OCI-LY1 (cell line): ENCODE measurements around the gene LCT.

Source experiments
- H2AFZ ChIP-seq: fragments of 200-600 bp; sonication (generic), shearing (Covaris generic); 2 replicates; pipeline ENCODE4 v1.6.0; 2014; ENCODE audit warnings: antibody characterized with exemption, mild to moderate bottlenecking, low read length
- H3F3A ChIP-seq: fragments of 200-600 bp; sonication (generic), shearing (Covaris generic); 2 replicates; pipeline ENCODE4 v1.6.0; 2014; ENCODE audit warnings: mild to moderate bottlenecking, antibody characterized with exemption, low read length, moderate library complexity; ENCODE audit not compliant: insufficient read depth
- H3K27ac ChIP-seq: fragments of 200-600 bp; sonication (generic); 2 replicates; pipeline ENCODE4 v1.5.1; 2014; ENCODE audit warnings: low read length, mixed run types, mild to moderate bottlenecking, low read depth; ENCODE audit not compliant: poor library complexity, severe bottlenecking
- H3K27me3 ChIP-seq: fragments of 200-600 bp; sonication (generic); 2 replicates; pipeline ENCODE4 v1.6.0; 2014; ENCODE audit warnings: antibody characterized with exemption, mild to moderate bottlenecking, low read length, moderate library complexity; ENCODE audit not compliant: insufficient read depth
- H3K36me3 ChIP-seq: fragments of 200-600 bp; sonication (generic); 2 replicates; pipeline ENCODE4 v1.6.1; 2014; ENCODE audit warnings: mild to moderate bottlenecking, antibody characterized with exemption, low read length, moderate library complexity, mixed read lengths; ENCODE audit not compliant: insufficient read depth
- H3K4me1 ChIP-seq: fragments of 200-600 bp; sonication (generic); 2 replicates; pipeline ENCODE4 v1.5.1; 2014; ENCODE audit warnings: mild to moderate bottlenecking, low read length, moderate library complexity; ENCODE audit not compliant: insufficient read depth, severe bottlenecking
- H3K4me2 ChIP-seq: fragments of 200-600 bp; sonication (generic), shearing (Covaris generic); 2 replicates; pipeline ENCODE4 v1.6.1; 2014; ENCODE audit warnings: low read length
- H3K4me3 ChIP-seq: fragments of 200-600 bp; sonication (generic); 2 replicates; pipeline ENCODE4 v1.5.1; 2014; ENCODE audit warnings: low read length, low read depth, mild to moderate bottlenecking, mixed read lengths; ENCODE audit not compliant: poor library complexity, severe bottlenecking
- H3K79me2 ChIP-seq: fragments of 200-600 bp; shearing (Covaris generic); 2 replicates; pipeline ENCODE4 v1.6.1; 2016; ENCODE audit warnings: mixed run types, low read length, mixed read lengths; ENCODE audit not compliant: insufficient read depth
- H3K9ac ChIP-seq: fragments of 200-600 bp; sonication (generic), shearing (Covaris generic); 2 replicates; pipeline ENCODE4 v1.6.1; 2014; ENCODE audit warnings: mild to moderate bottlenecking, low read length, mixed read lengths
- H3K9me2 ChIP-seq: fragments of 200-600 bp; sonication (generic), shearing (Covaris generic); 2 replicates; pipeline ENCODE4 v1.6.1; 2014; ENCODE audit warnings: low read depth, mild to moderate bottlenecking, low read length, mixed read lengths
- H3K9me3 ChIP-seq: fragments of 200-600 bp; shearing (Covaris generic); 2 replicates; pipeline ENCODE4 v1.6.1; 2014; ENCODE audit warnings: low read length, mixed read lengths
- H4K20me1 ChIP-seq: fragments of 200-600 bp; sonication (generic), shearing (Covaris generic); 2 replicates; pipeline ENCODE4 v1.6.0; 2016; ENCODE audit warnings: mild to moderate bottlenecking, low read length; ENCODE audit not compliant: insufficient read depth
- CTCF ChIP-seq: fragments of 200-600 bp; sonication (generic), shearing (Covaris generic); IDR thresholded peaks from 2 replicates; pipeline ENCODE4 v1.5.1; 2017; ENCODE audit warnings: mild to moderate bottlenecking, antibody characterized with exemption, low read length, moderate library complexity, mixed read lengths
- EZH2 ChIP-seq: fragments of 200-600 bp; sonication (generic), shearing (Covaris generic); IDR thresholded peaks from 2 replicates; pipeline ENCODE4 v1.8.0; 2017; ENCODE audit warnings: borderline replicate concordance, mixed run types, mild to moderate bottlenecking, antibody characterized with exemption, low read length, moderate library complexity, mixed read lengths

LCT gene

GRCh38 chr2:135825550-135826176 lies 11.3 kb downstream of the LCT start:
- no peak overlapping the region for H3K9ac ChIP-seq
- H3K27me3 ChIP-seq = no peaks in the 10 kb centered on the region
- H3K27ac ChIP-seq = no peak overlapping the region
- no peaks in the 10 kb centered on the region for H3K4me1 ChIP-seq
- no peak for TF ChIP-seq EZH2
- no peaks in the 10 kb centered on the region for H3K9me2 ChIP-seq
- no peak overlapping the region for H3K4me3 ChIP-seq
- H3F3A ChIP-seq = no peaks in the 10 kb centered on the region
- H3K9me3 ChIP-seq = no peaks in the 10 kb centered on the region
- no peak overlapping the region for H3K4me2 ChIP-seq
- no peaks in the 10 kb centered on the region for H4K20me1 ChIP-seq
- H3K36me3 ChIP-seq = peaks cover 13% of the 10 kb centered on the region
- H2AFZ ChIP-seq = no peak overlapping the region
- no peaks in the 10 kb centered on the region for H3K79me2 ChIP-seq

GRCh38 chr2:135825131-135825530 lies 11.9 kb downstream of the LCT start:
- Histone ChIP-seq H3K4me1 (no peaks in the 10 kb centered on the region), H3K9ac (no peak overlapping the region), H4K20me1 (no peaks in the 10 kb centered on the region), H3K4me3 (no peak overlapping the region), H2AFZ (no peak overlapping the region), H3K79me2 (no peaks in the 10 kb centered on the region), H3F3A (no peaks in the 10 kb centered on the region), H3K27me3 (no peaks in the 10 kb centered on the region), H3K27ac (no peak overlapping the region), H3K9me3 (no peaks in the 10 kb centered on the region), H3K36me3 (peaks cover 13% of the 10 kb centered on the region), H3K4me2 (no peak overlapping the region), H3K9me2 (no peaks in the 10 kb centered on the region)
- TF ChIP-seq EZH2 (no peak), CTCF (no peak)

- Histone ChIP-seq H3K9ac (no peak overlapping the region), H3K4me1 (no peaks in the 10 kb centered on the region), H3K4me2 (no peak overlapping the region), H3K9me3 (no peaks in the 10 kb centered on the region), H3K4me3 (no peak overlapping the region), H4K20me1 (no peaks in the 10 kb centered on the region), H3K36me3 (peaks cover 13% of the 10 kb centered on the region), H3K9me2 (no peaks in the 10 kb centered on the region), H2AFZ (no peak overlapping the region), H3K27me3 (no peaks in the 10 kb centered on the region), H3K27ac (no peak overlapping the region), H3K79me2 (no peaks in the 10 kb centered on the region), H3F3A (no peaks in the 10 kb centered on the region)
- no peak for TF ChIP-seq EZH2
- TF ChIP-seq CTCF = no peak
These were observed 14.1 kb downstream of the LCT start for GRCh38 chr2:135822855-135823254.

GRCh38 chr2:135821190-135821589 lies 15.8 kb downstream of the LCT start:
- H4K20me1 ChIP-seq = no peaks in the 10 kb centered on the region
- no peak for TF ChIP-seq CTCF
- no peak for TF ChIP-seq EZH2
- H2AFZ ChIP-seq = no peak overlapping the region
- H3K4me1 ChIP-seq = no peaks in the 10 kb centered on the region
- H3K9me3 ChIP-seq = no peaks in the 10 kb centered on the region
- no peaks in the 10 kb centered on the region for H3K27me3 ChIP-seq
- H3K27ac ChIP-seq = no peak overlapping the region
- H3K9ac ChIP-seq = no peak overlapping the region
- no peak overlapping the region for H3K4me2 ChIP-seq
- no peaks in the 10 kb centered on the region for H3K79me2 ChIP-seq
- H3K36me3 ChIP-seq = peaks cover 13% of the 10 kb centered on the region
- no peak overlapping the region for H3K4me3 ChIP-seq
- H3F3A ChIP-seq = no peaks in the 10 kb centered on the region
- H3K9me2 ChIP-seq = no peaks in the 10 kb centered on the region
